HG03103 (cell line): ENCODE measurements around the gene RNF214.
"Not testable (repeated sequence)": the region's sequence is repeated elsewhere in the genome, so short reads cannot be mapped to it uniquely, and the experiment has no call there.

Experiments used
- ATAC-seq: cut with Tn5 transposase; IDR thresholded peaks from one replicate; pipeline ENCODE4 v1.9.1; 2021; ENCODE audit warnings: low read depth; ENCODE audit not compliant: unreplicated experiment

The RNF214 gene

DNA sequence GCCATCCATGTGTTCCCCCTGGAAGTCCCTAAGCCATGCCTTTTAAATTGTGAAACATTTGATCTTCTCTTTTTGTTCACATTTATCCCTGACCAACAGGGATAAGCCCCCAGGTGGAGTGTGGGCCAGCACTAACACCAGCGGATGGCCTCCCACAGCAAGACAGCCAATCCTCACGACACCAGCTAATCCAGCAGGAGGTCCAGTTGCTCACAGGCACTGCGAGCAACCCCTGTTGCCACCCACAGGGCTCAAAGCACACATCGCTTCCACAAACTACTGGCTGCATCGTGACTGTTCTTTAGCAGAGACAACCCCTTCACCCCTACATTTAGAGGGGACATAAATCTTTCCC is 2.6 kb upstream of the RNF214 start:
- no peak for ATAC-seq

DNA sequence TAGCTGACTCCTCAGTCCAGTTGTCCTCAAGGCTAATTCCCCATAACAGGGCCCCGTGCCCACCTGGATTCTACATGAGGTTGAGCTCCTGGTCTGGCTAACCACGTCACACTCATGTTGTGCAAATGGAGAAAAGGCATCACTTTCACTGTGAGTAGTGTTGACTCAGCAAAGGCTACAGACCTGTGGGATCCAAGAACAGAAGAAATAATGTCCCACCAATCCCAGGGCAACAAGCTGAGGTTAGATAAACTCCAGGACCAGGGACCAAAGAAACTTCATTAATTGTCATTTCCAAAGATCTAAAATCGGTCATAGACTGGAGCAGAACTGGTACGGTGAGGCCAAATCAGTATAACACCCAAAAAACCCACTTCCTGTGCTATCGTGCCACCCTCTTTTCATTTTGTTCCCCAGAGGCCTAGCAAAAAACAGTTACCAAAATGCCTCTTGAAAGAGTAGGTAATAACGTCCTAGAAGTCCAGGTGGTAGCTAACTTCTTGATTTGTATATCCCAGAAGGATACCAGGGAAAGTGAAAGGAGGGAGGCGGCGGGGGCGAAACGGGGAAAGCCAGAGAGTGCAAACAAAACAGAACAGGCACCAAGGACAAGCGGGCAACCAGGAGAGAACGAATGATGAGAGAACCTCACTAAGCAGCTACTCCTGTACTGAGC is 2.0 kb upstream of the RNF214 start:
- ATAC-seq: no peak

DNA sequence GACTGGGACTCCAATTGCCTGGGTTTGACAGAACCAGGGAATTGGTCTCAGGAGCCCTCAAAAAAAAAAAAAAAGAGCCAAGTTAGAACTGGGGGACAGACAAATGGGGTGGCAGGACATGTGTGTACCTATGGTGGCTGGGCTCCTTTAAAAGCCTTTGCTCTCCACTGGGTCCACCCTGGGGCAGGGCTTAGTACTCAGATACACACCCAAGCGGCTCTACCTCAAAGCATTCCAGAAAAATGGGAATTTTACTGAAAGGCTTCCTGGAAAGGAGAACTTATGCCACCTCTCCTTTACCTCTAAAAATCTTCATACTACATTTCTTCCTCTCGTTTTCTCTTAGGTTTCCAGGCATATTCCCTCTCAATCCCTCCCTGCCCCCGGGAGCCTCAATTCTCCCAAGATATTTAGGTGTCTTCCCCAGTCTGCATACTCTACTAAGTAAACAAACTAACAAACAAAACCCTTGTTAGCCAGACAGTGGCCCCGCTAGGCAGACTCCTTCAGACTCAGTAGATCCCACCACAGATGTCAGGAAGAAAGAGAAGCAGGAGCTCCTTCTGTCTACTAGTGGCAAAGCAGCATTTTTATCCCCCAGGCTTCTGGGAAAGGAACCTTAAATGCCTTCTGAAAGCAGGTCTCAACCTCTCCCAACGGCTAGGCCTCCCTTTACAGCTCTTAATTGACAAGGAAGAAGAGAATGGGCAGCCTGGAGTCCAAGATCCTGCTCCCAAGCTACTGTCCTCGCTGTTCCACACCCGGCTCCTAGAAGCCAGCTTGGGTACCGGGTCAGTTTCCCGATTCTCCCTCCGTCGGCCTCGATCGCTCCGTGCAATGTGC is 1.3 kb upstream of the RNF214 start:
- ATAC-seq: no peak

DNA sequence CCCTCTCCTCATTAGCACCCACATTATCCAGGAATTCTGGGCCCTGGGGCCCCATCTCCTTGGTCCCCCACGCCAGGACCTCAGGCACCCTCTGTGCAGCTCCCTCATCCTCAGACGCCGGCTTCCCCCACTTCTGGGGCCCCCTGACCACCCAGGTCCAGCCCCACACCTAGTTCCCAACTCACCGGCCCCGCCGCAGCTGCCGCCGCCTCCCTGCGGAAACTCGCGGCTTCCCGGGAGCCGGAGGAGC is 704 bp upstream of the RNF214 start, which contains the start of gene PCSK7:
Gene PCSK7 (minus strand): TSS at position 232 of the 250 bp plus-strand sequence. CDS start 2,229 bp downstream, outside the sequence.
- no peak for ATAC-seq

DNA sequence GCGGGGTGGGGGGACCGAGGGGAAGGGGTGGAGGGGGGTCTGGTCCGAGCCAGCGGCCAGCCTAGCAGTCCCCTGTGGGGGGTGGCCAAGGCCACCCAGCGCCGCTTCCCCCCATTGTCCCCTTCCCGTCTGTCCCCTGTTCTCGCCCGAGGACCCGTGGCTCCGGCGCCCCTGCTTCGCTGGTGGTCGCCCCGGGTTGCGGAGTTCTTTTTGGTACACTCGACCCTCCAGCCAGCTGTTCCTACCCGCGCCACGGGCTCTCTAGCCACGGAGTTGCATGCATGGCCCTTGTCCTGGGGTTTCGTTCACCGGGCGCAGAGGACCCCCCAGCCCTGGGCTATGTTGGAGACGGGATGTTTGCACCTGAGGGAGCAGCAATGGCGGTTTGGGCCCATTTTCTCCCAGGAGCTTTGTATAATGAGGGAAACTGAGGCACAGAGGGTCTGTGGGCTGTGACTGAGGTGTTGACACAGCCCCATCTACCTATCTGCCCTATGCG is 489 bp downstream of the RNF214 start:
- ATAC-seq: no peak

DNA sequence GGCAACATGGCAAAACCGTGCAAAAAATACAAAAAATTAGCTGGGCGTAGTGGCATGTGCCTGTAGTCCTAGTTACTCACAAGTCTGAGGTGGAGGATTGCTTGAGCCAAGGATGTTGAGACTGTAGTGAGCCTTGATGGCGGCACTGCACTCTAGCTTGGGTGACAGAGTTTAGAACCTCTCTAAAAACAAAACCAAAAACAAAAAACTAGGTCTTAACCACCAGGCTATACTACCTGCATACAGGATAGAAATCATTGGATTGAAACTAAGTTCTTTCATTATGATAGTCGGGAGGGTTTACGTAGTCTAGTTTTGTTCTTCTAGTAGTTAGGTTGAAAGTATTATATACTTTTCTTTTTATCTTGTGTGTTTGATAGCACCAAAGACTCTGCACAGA is 5.8 kb downstream of the RNF214 start:
- ATAC-seq: no peak

DNA sequence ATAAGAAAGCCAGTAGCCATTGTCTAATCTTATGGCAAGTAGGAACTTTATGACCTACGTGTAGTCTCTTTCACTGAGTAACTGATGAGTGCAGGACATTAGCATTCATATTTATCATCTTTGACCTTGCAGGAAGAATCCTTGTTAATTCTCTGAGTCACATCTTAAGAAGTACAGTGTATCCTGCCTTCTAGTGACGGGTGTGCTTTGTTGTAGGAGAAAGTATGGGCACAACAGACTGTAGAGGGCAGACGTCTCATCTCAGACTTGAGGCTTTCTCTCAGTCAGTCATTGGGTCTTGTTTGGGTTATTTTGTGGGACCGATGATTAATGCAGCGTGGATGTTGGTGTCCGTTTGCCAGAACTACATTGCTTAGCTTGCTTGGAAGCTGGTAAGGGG is 6.8 kb downstream of the RNF214 start:
- no peak for ATAC-seq

DNA sequence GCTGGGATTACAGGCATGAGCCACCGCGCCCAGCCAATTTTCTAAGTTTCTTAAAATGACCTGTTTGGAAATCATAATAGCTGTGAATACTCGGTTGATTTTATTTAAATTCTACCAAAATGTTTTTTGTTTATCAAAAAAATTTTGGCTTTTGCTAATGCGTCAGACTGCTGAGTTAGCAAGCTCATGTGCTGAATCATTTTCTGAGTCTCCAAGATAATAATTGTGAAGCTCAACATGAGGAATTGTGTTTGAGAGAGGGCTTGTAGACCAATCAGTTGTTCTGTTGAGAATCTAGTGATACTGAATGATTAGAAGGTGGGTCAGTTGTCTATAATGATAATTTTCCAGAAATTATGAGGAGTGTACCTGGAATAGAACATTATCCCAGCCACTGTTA is 15.9 kb downstream of the RNF214 start:
- ATAC-seq: no peak

DNA sequence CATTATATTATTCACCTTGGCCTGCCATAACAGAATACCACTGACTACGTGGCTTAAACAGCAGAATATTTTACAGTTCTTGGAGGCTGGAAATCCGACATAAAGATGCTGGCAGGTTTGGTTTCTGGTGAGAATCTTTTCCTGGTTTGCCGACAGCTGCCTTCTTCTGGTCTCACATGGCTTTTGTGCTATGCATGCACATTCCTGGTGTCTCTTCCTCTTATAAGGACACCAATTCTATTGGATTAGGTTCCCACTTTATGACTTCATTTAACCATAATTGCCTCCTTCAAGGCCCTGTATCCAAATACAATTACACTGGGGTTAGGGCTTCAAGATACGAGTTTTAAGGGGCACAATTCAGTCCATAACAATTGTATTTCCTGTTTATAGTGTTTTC is 17.1 kb downstream of the RNF214 start:
- ATAC-seq: no peak

DNA sequence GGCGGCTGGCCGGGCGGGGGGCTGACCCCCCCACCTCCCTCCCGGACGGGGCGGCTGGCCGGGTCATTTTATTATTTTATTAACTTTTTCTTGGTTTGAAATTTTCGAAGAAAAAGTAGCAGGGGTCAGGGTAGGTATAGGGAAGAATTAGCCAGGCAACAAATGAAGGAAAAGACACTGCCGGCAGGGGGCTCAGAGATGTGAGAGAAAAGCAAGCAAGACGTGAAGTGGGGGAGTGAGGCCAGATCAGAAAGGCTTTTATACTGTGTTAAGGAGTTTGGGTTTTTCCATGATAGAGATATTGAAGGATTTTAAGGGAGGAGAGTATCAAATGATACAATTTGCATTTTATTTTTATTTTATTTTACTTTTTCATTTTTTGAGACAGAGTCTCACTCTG is 19.0 kb downstream of the RNF214 start:
- no peak for ATAC-seq

DNA sequence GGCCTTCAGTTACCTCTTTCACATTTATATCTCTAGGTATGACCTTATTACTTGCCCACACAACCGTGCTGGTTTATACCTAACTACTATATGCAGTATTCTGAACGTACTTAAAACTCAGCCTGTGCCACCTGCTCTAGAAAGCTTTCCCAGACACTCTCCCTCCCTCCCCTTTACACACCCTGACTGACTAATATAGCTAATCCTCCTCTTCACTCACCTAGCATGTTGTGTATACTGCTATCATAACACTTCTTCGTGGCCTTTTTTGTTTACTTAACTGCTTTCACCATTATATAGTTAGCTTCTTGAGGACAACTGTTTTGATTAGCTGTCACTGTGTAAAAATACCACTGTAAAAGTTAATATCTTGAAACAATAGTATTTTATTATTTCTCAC is 23.5 kb downstream of the RNF214 start:
- no peak for ATAC-seq

DNA sequence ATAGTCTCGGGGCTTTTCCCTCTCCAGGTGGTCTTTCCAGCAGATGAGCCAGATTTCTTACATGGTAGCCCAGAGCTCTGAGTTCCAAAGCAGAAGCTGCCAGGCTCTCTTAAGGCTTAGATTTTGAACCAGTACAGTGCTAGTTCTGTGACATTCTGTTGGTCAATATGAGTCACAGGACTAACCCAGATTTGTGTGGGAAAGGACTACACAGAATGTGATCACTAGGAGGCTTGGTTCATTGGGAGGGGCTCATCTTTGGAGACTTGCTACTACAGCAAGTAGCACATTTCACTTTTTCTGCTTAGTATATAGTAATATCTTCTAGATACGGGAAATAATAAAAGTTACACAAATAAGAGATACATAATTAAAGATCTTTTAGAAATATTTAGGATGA is 24.1 kb downstream of the RNF214 start:
- no peak for ATAC-seq

DNA sequence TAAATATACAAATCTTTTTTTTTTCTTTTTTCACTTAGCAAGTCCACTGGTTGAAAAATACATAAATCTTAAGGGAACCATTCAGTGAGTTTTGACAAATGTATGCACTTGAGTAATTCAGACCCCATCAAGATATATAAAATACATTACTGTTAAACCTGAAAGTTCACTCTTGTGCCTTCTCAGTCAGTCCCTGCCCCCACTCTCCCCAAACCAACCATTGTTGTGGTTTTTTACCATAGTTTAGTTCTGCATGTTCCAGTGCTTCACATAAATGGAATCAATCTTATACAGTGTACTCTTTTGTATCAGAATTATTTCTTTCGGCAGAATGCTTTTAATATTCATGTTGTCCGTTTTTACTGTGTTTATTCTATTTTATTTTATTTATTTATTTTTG is 26.1 kb downstream of the RNF214 start:
- no peak for ATAC-seq

DNA sequence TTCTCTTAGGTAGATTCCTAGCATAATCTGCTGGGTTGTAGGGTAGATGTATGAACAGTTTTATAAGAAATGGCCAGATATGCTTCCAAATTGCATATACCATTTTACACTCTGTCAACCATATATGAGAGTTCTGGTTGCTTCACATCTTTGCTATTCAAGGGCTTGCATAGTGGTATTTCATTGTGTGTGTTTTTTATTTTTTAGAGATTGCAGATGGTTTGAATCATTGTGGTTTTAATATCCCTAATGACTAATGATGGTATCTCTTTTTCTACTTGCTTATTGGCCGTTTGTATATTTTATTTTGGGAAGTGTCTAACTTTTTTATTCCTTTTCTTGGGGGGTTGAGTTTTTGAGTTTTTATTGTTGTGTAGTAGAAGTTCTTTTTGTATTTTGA is 26.9 kb downstream of the RNF214 start:
- no peak for ATAC-seq

DNA sequence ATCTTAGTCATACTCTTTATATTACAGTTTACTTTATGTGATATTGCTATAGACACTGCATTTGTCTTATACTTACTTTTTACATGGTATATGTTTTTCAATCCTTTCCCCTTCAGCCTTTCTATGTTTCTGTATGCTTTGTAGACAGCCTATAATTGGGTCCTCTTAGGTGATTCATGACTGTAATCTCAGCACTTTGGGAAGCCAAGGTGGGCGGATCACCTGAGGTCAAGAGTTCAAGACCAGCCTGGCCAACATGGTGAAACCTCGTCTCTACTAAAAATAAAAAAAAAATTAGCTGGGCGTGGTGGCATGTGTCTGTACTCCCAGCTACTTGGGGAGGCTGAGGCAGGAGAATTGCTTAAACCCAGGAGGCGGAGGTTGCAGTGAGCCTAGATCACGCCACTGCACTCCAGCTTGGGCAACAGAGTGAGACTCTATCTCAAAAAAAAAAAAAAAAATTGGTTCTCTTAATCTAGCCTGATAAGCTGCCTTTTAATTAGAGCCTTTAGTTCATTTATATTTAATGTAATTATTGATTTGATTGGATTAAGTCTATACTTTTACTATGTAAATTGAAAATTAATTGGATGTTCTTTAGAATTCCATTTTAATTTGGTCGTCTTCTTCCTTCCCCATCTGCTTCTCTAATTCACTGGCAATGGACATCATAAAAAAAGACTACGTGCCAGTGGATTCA is 32.3 kb downstream of the RNF214 start:
- ATAC-seq: not testable (repeated sequence)

DNA sequence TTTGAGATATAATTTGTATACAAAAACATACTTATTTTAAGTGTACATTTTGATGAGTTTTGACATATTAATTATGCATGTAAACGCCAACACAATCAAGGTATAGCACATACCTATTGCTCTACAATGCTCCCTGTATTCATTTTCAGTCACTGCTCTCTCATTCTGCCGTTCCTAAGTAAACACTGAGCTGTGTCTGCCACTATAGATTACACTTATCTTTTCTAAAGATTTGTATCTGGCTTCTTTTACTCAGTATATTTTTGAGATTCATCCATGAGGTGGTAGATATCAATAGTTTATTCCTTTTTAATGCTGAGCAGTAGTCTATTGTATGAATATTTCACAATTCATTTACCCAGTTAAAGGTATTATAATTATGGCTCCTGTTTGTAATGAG is 33.3 kb downstream of the RNF214 start:
- no peak for ATAC-seq

DNA sequence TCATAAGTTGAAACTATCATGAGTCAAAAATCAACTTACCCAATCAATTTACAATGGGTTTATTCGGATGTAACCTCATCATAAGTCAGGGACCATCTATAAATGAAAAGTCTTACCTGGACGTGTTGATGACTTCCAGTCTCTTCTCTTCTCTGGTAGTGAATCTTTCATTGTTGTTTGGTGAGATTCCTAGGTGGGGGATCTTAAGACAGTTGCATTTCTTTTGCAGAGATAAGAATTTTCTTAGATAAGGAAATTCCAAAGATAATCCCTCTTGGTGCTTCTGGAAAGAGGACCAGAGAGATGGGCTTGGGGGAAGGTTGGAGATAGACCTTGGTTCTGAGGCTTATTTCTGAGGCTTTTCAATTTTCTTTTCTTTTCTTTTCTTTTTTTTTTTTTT is 37.4 kb downstream of the RNF214 start:
- no peak for ATAC-seq

DNA sequence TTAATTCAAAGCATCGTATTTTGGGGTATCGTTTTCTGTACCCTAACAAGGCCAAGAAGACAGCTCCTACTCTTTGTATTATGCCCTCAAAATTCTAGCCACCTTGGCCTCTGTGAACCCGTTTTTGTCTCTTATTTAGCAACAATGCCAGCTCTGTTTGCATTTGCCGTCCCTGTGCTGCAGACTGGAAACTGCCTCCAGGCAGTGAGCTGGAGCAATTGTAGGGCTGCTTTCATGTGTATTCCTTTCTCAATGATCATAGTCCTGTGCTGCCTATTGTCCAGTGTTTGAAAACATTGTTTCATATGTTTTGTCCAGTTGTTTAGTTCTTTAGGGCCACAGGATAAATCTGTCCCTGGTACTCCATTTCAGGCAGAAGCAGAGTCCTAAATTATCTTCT is 38.7 kb downstream of the RNF214 start:
- ATAC-seq: no peak

DNA sequence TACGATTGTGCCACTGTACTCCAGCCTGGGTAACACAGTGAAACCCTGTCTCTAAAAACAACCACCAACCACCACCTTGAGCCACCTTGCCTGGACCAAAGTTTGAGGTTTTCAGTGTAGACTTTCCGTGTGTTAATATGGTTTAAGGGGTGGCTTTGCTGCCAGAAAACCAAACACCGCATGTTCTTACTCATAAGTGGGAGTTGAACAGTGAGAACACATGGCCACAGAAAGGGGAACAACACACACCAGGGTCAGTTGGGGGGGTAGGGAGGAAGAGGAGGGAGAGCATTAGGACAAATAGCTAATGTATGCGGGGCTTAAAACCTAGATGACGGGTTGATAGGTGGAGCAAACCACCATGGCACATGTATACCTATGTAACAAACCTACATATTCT is 39.7 kb downstream of the RNF214 start:
- not testable (repeated sequence) for ATAC-seq

DNA sequence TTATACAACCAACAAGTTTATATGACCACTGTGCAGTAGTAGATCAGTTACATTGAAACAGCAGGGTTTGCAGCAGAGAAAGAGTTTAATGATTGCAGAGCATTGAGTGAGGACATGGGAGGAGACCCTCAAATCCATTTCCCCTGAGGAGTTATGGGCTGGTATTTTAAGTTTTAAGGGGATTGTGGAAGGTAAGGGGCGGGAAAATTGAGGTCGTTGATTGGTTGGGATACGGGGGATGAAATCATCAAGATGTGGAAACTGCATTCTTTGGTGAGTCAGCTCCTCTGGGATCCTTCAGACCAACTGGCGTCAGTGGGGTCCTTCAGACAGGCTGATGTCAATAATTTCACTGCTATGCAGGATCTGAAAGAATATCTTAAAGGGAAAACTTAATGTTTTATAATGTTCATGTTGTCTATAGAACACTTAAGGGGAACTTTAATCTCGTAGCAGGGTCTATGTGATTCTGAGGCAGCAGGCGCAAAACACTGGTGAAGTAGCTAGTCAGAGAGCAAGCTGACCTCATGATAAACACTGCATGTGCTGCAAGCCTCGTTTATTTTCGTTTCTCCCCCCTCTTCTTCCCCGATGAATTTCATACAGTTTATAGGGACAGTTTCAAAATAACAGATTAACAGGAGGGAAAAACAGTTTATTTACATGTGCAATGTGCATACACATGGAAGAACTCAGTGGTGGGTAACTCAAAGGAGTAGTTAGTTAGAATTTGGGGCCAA is 41.2 kb downstream of the RNF214 start:
- no peak for ATAC-seq

DNA sequence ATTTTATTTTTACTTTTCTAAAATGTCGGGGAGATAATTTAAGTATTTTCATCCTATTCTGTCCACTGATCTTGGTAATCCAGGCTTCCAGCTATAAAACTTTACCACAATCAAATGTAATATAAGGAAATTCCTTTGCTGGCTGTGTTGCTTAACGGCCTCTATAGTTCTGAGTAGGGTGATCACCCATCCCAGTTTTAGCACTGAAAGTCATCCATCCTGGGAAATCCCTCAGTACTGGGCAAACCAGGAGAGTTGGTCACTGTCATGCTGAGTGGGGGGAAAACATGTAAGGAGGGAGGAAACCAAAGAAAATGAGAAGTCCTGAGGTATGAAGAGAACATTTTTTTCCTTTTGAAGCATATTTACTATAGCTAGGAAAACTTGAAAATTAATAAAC is 45.9 kb downstream of the RNF214 start:
- ATAC-seq: no peak
